Uterus (tissue), 4 donors: ENCODE data around the gene MPND. TPM values are rescaled to one million over a fixed set of nuclear protein-coding genes. Genes with fewer than 3 reads are reported as not detected.

ENCODE experiments used
- DNase-seq, 2 donors: peaks; one replicate each; pipeline ENCODE4 v3.0.0-alpha.2; 2019 to 2020
- H3K27ac ChIP-seq, 2 donors: fragments of 200-600 bp; sonication (generic); 1 replicate in 1 of 2; 2 replicates in 1 of 2; pipeline ENCODE4 v1.5.1; 2016 to 2018
- H3K27me3 ChIP-seq, 2 donors: fragments of 200-600 bp; sonication (generic); one replicate each; pipeline ENCODE4 v1.5.1; 2018 to 2019; ENCODE audit warnings: control low read depth in 1 of 2
- H3K36me3 ChIP-seq, 2 donors: fragments of 200-600 bp; sonication (generic); one replicate each; pipeline ENCODE4 v1.5.1; 2019; ENCODE audit warnings: control low read depth in 1 of 2
- H3K4me1 ChIP-seq, 2 donors: fragments of 200-600 bp; sonication (generic); one replicate each; pipeline ENCODE4 v1.5.1; 2018 to 2019; ENCODE audit warnings: control low read depth in 1 of 2
- H3K4me3 ChIP-seq, 2 donors: fragments of 200-600 bp; sonication (generic); 1 replicate in 1 of 2; 2 replicates in 1 of 2; pipeline ENCODE4 v1.5.1; 2018 to 2019; ENCODE audit warnings: mild to moderate bottlenecking in 1 of 2
- H3K9me3 ChIP-seq, 2 donors: fragments of 200-600 bp; sonication (generic); one replicate each; pipeline ENCODE4 v1.5.1; 2019; ENCODE audit warnings: control low read depth in 1 of 2
- CTCF ChIP-seq, 4 experiments: fragments of 200-600 bp in 2 of 4; fragments of 450-650 bp in 2 of 4; sonication (generic) in 2 of 4; IDR thresholded peaks; one replicate each; pipeline ENCODE4 v1.5.1; 2016 to 2019; ENCODE audit warnings: antibody characterized with exemption in 4 of 4, mild to moderate bottlenecking in 2 of 4, moderate library complexity in 1 of 4
- POLR2A ChIP-seq, 2 donors: fragments of 450-650 bp; IDR thresholded peaks; one replicate each; pipeline ENCODE4 v1.6.1; 2016; ENCODE audit warnings: antibody characterized with exemption in 2 of 2, mild to moderate bottlenecking in 1 of 2, moderate library complexity in 1 of 2
- intact Hi-C: fragments of 100-400 bp; cut with DNase I; formaldehyde crosslinking; loops from one replicate; pipeline ENCODE4 v1.15.1; 2023; ENCODE audit warnings: low total_unique reads
- total RNA-seq, 4 donors: library from RNA; depleted of rRNA in 3 of 4; stranded (reverse); fragments of >200 nt in 3 of 4; gene quantifications; one replicate each; pipeline versions ENCODE4 v1.1.0 to v1.2.4, GENCODE V29; 2014 to 2023
- donor health status: DM: yes; HTN: yes; CAD: no.

The MPND gene
- total RNA-seq, 4 donors from 2014 or later = 0.51 to 13.8 (median 5.8) TPM; not detected in 1

- DNase-seq = no peak
- Histone ChIP-seq H3K4me3 (no peak overlapping the region), H3K27me3 (no peaks in the 10 kb centered on the region), H3K27ac (no peak overlapping the region), H3K36me3 (no peaks in the 10 kb centered on the region), H3K9me3 (no peaks in the 10 kb centered on the region), H3K4me1 (peaks cover 0 to 1% of the 10 kb centered on the region in 2 donors)
- no peak for TF ChIP-seq POLR2A (IDR thresholded peaks at IDR 0.05)
- no peak for TF ChIP-seq CTCF (IDR thresholded peaks at IDR 0.05)
- intact Hi-C loops = no loop called here
These were observed 19.6 kb downstream of the MPND start for GRCh38 chr19:4362831-4363545.

GRCh38 chr19:4363571-4364304 is 20.4 kb downstream of the MPND start:
- Histone ChIP-seq H3K9me3 (no peaks in the 10 kb centered on the region), H3K27ac (no peak overlapping the region), H3K4me3 (no peak overlapping the region), H3K4me1 (peaks cover 0 to 8% of the 10 kb centered on the region in 2 donors), H3K36me3 (no peaks in the 10 kb centered on the region), H3K27me3 (no peaks in the 10 kb centered on the region)
- intact Hi-C loops = no loop called here
- DNase-seq = no peak
- TF ChIP-seq CTCF (IDR thresholded peaks at IDR 0.05) (no peak), POLR2A (IDR thresholded peaks at IDR 0.05) (no peak)

DNA sequence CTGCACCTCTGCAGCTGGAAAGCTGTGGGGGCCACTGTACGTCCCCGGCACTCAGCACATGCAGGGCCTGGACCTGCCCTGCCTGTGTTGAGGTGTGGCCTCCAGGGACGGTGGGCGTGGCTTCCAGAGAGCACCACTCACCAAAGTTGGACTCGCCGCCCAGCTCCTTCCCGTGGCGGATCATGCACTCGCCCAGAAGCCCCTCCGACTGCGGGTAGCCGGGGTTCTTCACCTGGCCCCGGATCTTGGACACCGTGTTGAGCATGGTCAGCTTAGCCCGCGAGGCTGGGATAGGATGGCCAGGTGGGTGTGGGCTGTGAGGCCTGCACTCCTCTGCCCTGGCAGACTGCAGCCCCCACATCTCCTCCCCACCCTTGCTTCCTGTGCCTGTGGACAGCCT is 22.0 kb downstream of the MPND start:
- Histone ChIP-seq H3K4me3 (no peak overlapping the region), H3K27ac (no peak overlapping the region), H3K4me1 (peaks cover 0 to 21% of the 10 kb centered on the region in 2 donors), H3K27me3 (no peaks in the 10 kb centered on the region), H3K9me3 (no peaks in the 10 kb centered on the region), H3K36me3 (no peaks in the 10 kb centered on the region)
- no peak for TF ChIP-seq CTCF (IDR thresholded peaks at IDR 0.05)
- no peak for TF ChIP-seq POLR2A (IDR thresholded peaks at IDR 0.05)
- DNase-seq = no peak
- intact Hi-C loops = no loop called here

- no peak overlapping the region for H3K4me3 ChIP-seq
- no peaks in the 10 kb centered on the region for H3K36me3 ChIP-seq
- intact Hi-C loops = no loop called here
- H3K4me1 ChIP-seq = peaks cover 0 to 21% of the 10 kb centered on the region in 2 donors
- no peaks in the 10 kb centered on the region for H3K27me3 ChIP-seq
- no peak overlapping the region for H3K27ac ChIP-seq
- H3K9me3 ChIP-seq = no peaks in the 10 kb centered on the region
- DNase-seq = no peak
- TF ChIP-seq POLR2A (IDR thresholded peaks at IDR 0.05) = no peak
- no peak for TF ChIP-seq CTCF (IDR thresholded peaks at IDR 0.05)
These were observed 22.7 kb downstream of the MPND start for GRCh38 chr19:4365791-4366665.
